Measurements from ENCODE around the gene MTM1.

The MTM1 gene

GRCh38 chrX:150698981-150699380 lies 130.6 kb downstream of the MTM1 start:
- Histone ChIP-seq H3K4me3 (ENCODE audit: low read length) (no peak overlapping the region), H3K4ac (ENCODE audit: low read depth, low read length) (no peak overlapping the region), H3K79me1 (ENCODE audit: low read length) (no peaks in the 10 kb centered on the region), H4K8ac (ENCODE audit: low read depth, low read length) (no peak overlapping the region), H3K27ac (ENCODE audit: low read depth, low read length) (no peak overlapping the region), H3K23ac (ENCODE audit: low read length) (no peak overlapping the region), H3K27me3 (ENCODE audit: insufficient read depth, low read length, poor library complexity) (no peaks in the 10 kb centered on the region), H3K36me3 (ENCODE audit: control insufficient read depth, insufficient read depth, low read length) (no peaks in the 10 kb centered on the region), H3K79me2 (ENCODE audit: control insufficient read depth, insufficient read depth, low read length) (no peaks in the 10 kb centered on the region), H3K18ac (ENCODE audit: low read length) (no peak overlapping the region), H2AK5ac (ENCODE audit: low read length) (no peak overlapping the region), H3K4me1 (ENCODE audit: control insufficient read depth, low read depth, low read length) (no peaks in the 10 kb centered on the region), H2BK5ac (ENCODE audit: low read length) (no peak overlapping the region), H3K9ac (ENCODE audit: low read length) (no peak overlapping the region), H4K5ac (ENCODE audit: low read length) (no peak overlapping the region), H2BK120ac (ENCODE audit: low read depth, low read length) (no peak overlapping the region), H2BK15ac (replicated peaks; ENCODE audit: low read depth) (no peak overlapping the region), H3K4me2 (ENCODE audit: low read length) (no peak overlapping the region), H3K56ac (ENCODE audit: low read length) (no peak overlapping the region)
- no peak for DNase-seq
- WGBS (ENCODE audit: extremely low coverage, insufficient coverage, low lambda C conversion rate): no CpG with 5 or more reads among the region's 2 CpGs

- H3K4me2 ChIP-seq (ENCODE audit: low read length): no peak overlapping the region
- H3K4me3 ChIP-seq (ENCODE audit: low read length): no peak overlapping the region
- no peak overlapping the region for H3K23ac ChIP-seq (ENCODE audit: low read length)
- H2BK15ac ChIP-seq (replicated peaks; ENCODE audit: low read depth): no peak overlapping the region
- no peak overlapping the region for H3K18ac ChIP-seq (ENCODE audit: low read length)
- no peaks in the 10 kb centered on the region for H3K27me3 ChIP-seq (ENCODE audit: insufficient read depth, low read length, poor library complexity)
- H3K4ac ChIP-seq (ENCODE audit: low read depth, low read length): no peak overlapping the region
- no peaks in the 10 kb centered on the region for H3K79me1 ChIP-seq (ENCODE audit: low read length)
- H3K27ac ChIP-seq (ENCODE audit: low read depth, low read length): no peak overlapping the region
- H2AK5ac ChIP-seq (ENCODE audit: low read length): no peak overlapping the region
- no peaks in the 10 kb centered on the region for H3K4me1 ChIP-seq (ENCODE audit: control insufficient read depth, low read depth, low read length)
- H3K9ac ChIP-seq (ENCODE audit: low read length): no peak overlapping the region
- H3K36me3 ChIP-seq (ENCODE audit: control insufficient read depth, insufficient read depth, low read length): no peaks in the 10 kb centered on the region
- no peak overlapping the region for H3K56ac ChIP-seq (ENCODE audit: low read length)
- H3K79me2 ChIP-seq (ENCODE audit: control insufficient read depth, insufficient read depth, low read length): no peaks in the 10 kb centered on the region
- no peak overlapping the region for H4K8ac ChIP-seq (ENCODE audit: low read depth, low read length)
- no peak overlapping the region for H2BK120ac ChIP-seq (ENCODE audit: low read depth, low read length)
- no peak for DNase-seq
- H4K5ac ChIP-seq (ENCODE audit: low read length): no peak overlapping the region
- H2BK5ac ChIP-seq (ENCODE audit: low read length): no peak overlapping the region
These were observed 131.7 kb downstream of the MTM1 start for GRCh38 chrX:150700107-150700506.

- no peak overlapping the region for H3K27ac ChIP-seq (ENCODE audit: low read depth, low read length)
- H2BK120ac ChIP-seq (ENCODE audit: low read depth, low read length): no peak overlapping the region
- no peak overlapping the region for H4K8ac ChIP-seq (ENCODE audit: low read depth, low read length)
- H3K4me2 ChIP-seq (ENCODE audit: low read length): no peak overlapping the region
- no peak overlapping the region for H3K9ac ChIP-seq (ENCODE audit: low read length)
- no peak overlapping the region for H3K18ac ChIP-seq (ENCODE audit: low read length)
- no peaks in the 10 kb centered on the region for H3K27me3 ChIP-seq (ENCODE audit: insufficient read depth, low read length, poor library complexity)
- H3K4me1 ChIP-seq (ENCODE audit: control insufficient read depth, low read depth, low read length): no peaks in the 10 kb centered on the region
- no peak overlapping the region for H3K4ac ChIP-seq (ENCODE audit: low read depth, low read length)
- DNase-seq: no peak
- no peak overlapping the region for H3K23ac ChIP-seq (ENCODE audit: low read length)
- H2BK5ac ChIP-seq (ENCODE audit: low read length): no peak overlapping the region
- WGBS (ENCODE audit: extremely low coverage, insufficient coverage, low lambda C conversion rate): no CpG with 5 or more reads among the region's 1 CpG
- no peaks in the 10 kb centered on the region for H3K36me3 ChIP-seq (ENCODE audit: control insufficient read depth, insufficient read depth, low read length)
- H2AK5ac ChIP-seq (ENCODE audit: low read length): no peak overlapping the region
- no peaks in the 10 kb centered on the region for H3K79me2 ChIP-seq (ENCODE audit: control insufficient read depth, insufficient read depth, low read length)
- no peak overlapping the region for H3K4me3 ChIP-seq (ENCODE audit: low read length)
- no peak overlapping the region for H3K56ac ChIP-seq (ENCODE audit: low read length)
- no peak overlapping the region for H2BK15ac ChIP-seq (replicated peaks; ENCODE audit: low read depth)
- H4K5ac ChIP-seq (ENCODE audit: low read length): no peak overlapping the region
- no peaks in the 10 kb centered on the region for H3K79me1 ChIP-seq (ENCODE audit: low read length)
These were observed 133.0 kb downstream of the MTM1 start for GRCh38 chrX:150701377-150701776.

GRCh38 chrX:150702966-150703694 lies 134.7 kb downstream of the MTM1 start:
- Histone ChIP-seq H3K56ac (ENCODE audit: low read length) (no peak overlapping the region), H3K23ac (ENCODE audit: low read length) (no peak overlapping the region), H3K4me1 (ENCODE audit: control insufficient read depth, low read depth, low read length) (no peaks in the 10 kb centered on the region), H3K36me3 (ENCODE audit: control insufficient read depth, insufficient read depth, low read length) (no peaks in the 10 kb centered on the region), H2BK5ac (ENCODE audit: low read length) (no peak overlapping the region), H4K5ac (ENCODE audit: low read length) (no peak overlapping the region), H3K27me3 (ENCODE audit: insufficient read depth, low read length, poor library complexity) (no peaks in the 10 kb centered on the region), H3K4me3 (ENCODE audit: low read length) (no peak overlapping the region), H3K9ac (ENCODE audit: low read length) (no peak overlapping the region), H3K27ac (ENCODE audit: low read depth, low read length) (no peak overlapping the region), H2AK5ac (ENCODE audit: low read length) (no peak overlapping the region), H2BK15ac (replicated peaks; ENCODE audit: low read depth) (no peak overlapping the region), H4K8ac (ENCODE audit: low read depth, low read length) (no peak overlapping the region), H3K4me2 (ENCODE audit: low read length) (no peak overlapping the region), H2BK120ac (ENCODE audit: low read depth, low read length) (no peak overlapping the region), H3K4ac (ENCODE audit: low read depth, low read length) (no peak overlapping the region), H3K79me1 (ENCODE audit: low read length) (no peaks in the 10 kb centered on the region), H3K18ac (ENCODE audit: low read length) (no peak overlapping the region), H3K79me2 (ENCODE audit: control insufficient read depth, insufficient read depth, low read length) (no peaks in the 10 kb centered on the region)
- WGBS (ENCODE audit: extremely low coverage, insufficient coverage, low lambda C conversion rate): no CpG with 5 or more reads among the region's 1 CpG
- DNase-seq: no peak

GRCh38 chrX:150703695-150703974 lies 135.2 kb downstream of the MTM1 start:
- H3K23ac ChIP-seq (ENCODE audit: low read length): no peak overlapping the region
- H2BK15ac ChIP-seq (replicated peaks; ENCODE audit: low read depth): no peak overlapping the region
- no peak overlapping the region for H2BK5ac ChIP-seq (ENCODE audit: low read length)
- H3K56ac ChIP-seq (ENCODE audit: low read length): no peak overlapping the region
- no peak overlapping the region for H4K5ac ChIP-seq (ENCODE audit: low read length)
- H3K79me2 ChIP-seq (ENCODE audit: control insufficient read depth, insufficient read depth, low read length): no peaks in the 10 kb centered on the region
- H3K27ac ChIP-seq (ENCODE audit: low read depth, low read length): no peak overlapping the region
- no peak overlapping the region for H2BK120ac ChIP-seq (ENCODE audit: low read depth, low read length)
- H3K4me1 ChIP-seq (ENCODE audit: control insufficient read depth, low read depth, low read length): no peaks in the 10 kb centered on the region
- no peak overlapping the region for H3K9ac ChIP-seq (ENCODE audit: low read length)
- H3K36me3 ChIP-seq (ENCODE audit: control insufficient read depth, insufficient read depth, low read length): no peaks in the 10 kb centered on the region
- H3K4me3 ChIP-seq (ENCODE audit: low read length): no peak overlapping the region
- no peak for DNase-seq
- H4K8ac ChIP-seq (ENCODE audit: low read depth, low read length): no peak overlapping the region
- H3K4me2 ChIP-seq (ENCODE audit: low read length): no peak overlapping the region
- no peak overlapping the region for H2AK5ac ChIP-seq (ENCODE audit: low read length)
- H3K18ac ChIP-seq (ENCODE audit: low read length): no peak overlapping the region
- no peaks in the 10 kb centered on the region for H3K79me1 ChIP-seq (ENCODE audit: low read length)
- no peak overlapping the region for H3K4ac ChIP-seq (ENCODE audit: low read depth, low read length)
- no peaks in the 10 kb centered on the region for H3K27me3 ChIP-seq (ENCODE audit: insufficient read depth, low read length, poor library complexity)

GRCh38 chrX:150704030-150704613 lies 135.7 kb downstream of the MTM1 start:
- no peaks in the 10 kb centered on the region for H3K27me3 ChIP-seq (ENCODE audit: insufficient read depth, low read length, poor library complexity)
- no peak overlapping the region for H2BK120ac ChIP-seq (ENCODE audit: low read depth, low read length)
- no peak overlapping the region for H3K23ac ChIP-seq (ENCODE audit: low read length)
- H4K5ac ChIP-seq (ENCODE audit: low read length): no peak overlapping the region
- no peak overlapping the region for H3K27ac ChIP-seq (ENCODE audit: low read depth, low read length)
- no peak overlapping the region for H3K4me3 ChIP-seq (ENCODE audit: low read length)
- no peak overlapping the region for H3K9ac ChIP-seq (ENCODE audit: low read length)
- no peak overlapping the region for H3K4ac ChIP-seq (ENCODE audit: low read depth, low read length)
- H2BK5ac ChIP-seq (ENCODE audit: low read length): no peak overlapping the region
- no peak overlapping the region for H3K18ac ChIP-seq (ENCODE audit: low read length)
- H3K56ac ChIP-seq (ENCODE audit: low read length): no peak overlapping the region
- no peak for DNase-seq
- H3K79me2 ChIP-seq (ENCODE audit: control insufficient read depth, insufficient read depth, low read length): no peaks in the 10 kb centered on the region
- H2BK15ac ChIP-seq (replicated peaks; ENCODE audit: low read depth): no peak overlapping the region
- no peak overlapping the region for H4K8ac ChIP-seq (ENCODE audit: low read depth, low read length)
- H3K79me1 ChIP-seq (ENCODE audit: low read length): no peaks in the 10 kb centered on the region
- no peak overlapping the region for H3K4me2 ChIP-seq (ENCODE audit: low read length)
- no peak overlapping the region for H2AK5ac ChIP-seq (ENCODE audit: low read length)
- no peaks in the 10 kb centered on the region for H3K36me3 ChIP-seq (ENCODE audit: control insufficient read depth, insufficient read depth, low read length)
- no peaks in the 10 kb centered on the region for H3K4me1 ChIP-seq (ENCODE audit: control insufficient read depth, low read depth, low read length)
- no CpG with 5 or more reads among the region's 3 CpGs for WGBS (ENCODE audit: extremely low coverage, insufficient coverage, low lambda C conversion rate)

Measured in mesendoderm (in vitro differentiated cells).